Measurements from ENCODE around the gene MRPL46. TPM values are rescaled to one million over a fixed set of nuclear protein-coding genes. Genes with fewer than 3 reads are reported as not detected.
"Not testable (repeated sequence)": the region's sequence is repeated elsewhere in the genome, so short reads cannot be mapped to it uniquely, and the experiment has no call there.

The MRPL46 gene
- total RNA-seq, 1 donor from 2014 or later: 12.0 TPM

DNA sequence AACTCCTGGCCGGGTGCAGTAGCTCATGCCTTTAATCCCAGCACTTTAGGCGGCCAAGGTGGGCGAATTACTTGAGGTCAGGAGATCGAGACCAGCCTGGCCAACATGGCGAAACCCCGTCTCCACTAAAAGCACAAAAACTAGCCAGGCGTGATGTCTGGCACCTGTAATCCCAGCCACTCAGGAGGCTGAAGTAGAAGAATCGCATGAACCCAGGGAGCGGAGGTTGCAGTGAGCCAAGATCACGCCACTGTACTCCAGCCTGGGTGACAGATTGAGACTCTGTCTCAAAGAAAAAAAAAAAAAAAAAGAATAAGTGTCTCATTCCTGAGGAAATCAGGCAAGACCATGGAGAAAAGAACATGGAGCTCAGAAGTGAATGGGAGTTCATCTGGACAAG, 1.5 kb upstream of the MRPL46 start:
- peaks cover 24 to 38% (median 28%) of the 10 kb centered on the region in 3 donors for H3K4me1 ChIP-seq (ENCODE audit: control insufficient read depth in 3 of 3, insufficient read depth in 3 of 3, low read length in 3 of 3)
- peaks cover 22 to 39% (median 38%) of the 10 kb centered on the region in 3 donors for H3K36me3 ChIP-seq (ENCODE audit: control insufficient read depth in 3 of 3, insufficient read depth in 3 of 3, low read length in 3 of 3)
- H3K27ac ChIP-seq (ENCODE audit: low read depth, low read length); H3K27me3 ChIP-seq (ENCODE audit: control insufficient read depth in 3 of 3, insufficient read depth in 3 of 3, low read length in 3 of 3); H3K9me3 ChIP-seq (ENCODE audit: control insufficient read depth in 3 of 3, low read length in 3 of 3): not testable (repeated sequence)
- H3K9ac ChIP-seq (ENCODE audit: low read depth in 1 of 3, low read length in 3 of 3): peak overlapping the region; percentile 92 to 95 (median 95)
- peak overlapping the region; percentile 94 to 96 (median 96) for H3K4me3 ChIP-seq (ENCODE audit: low read length in 3 of 3)

DNA sequence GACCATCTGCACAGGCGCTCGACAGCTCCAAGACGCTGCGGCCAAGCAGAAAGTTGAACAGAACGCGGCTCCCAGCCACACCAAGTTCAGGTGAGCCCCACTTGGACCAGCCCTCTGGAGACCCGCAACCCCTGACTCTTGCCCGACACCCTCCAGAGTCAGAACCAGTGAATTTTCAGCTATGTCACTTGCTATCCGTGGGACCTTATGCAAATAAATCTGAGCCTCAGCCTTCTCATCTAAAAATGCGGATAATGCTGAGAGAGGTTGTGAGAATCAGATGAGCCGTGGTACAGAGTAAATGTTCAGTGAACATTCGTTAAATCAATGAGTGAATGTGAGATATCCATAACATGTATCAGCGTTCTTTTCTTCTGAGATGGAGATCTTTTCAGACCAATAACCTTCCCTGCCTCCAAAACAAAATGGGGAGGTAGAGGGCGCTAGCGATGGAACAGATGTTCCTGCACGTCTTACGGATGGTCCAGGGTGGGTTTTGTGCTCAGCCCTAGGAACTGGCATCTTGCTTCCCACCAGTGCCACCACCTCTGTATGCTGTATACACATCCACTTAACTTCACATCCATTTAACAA, 844 bp upstream of the MRPL46 start:
- Histone ChIP-seq H3K9me3 (ENCODE audit: control insufficient read depth in 3 of 3, low read length in 3 of 3) (no peaks in the 10 kb centered on the region), H3K27me3 (ENCODE audit: control insufficient read depth in 3 of 3, insufficient read depth in 3 of 3, low read length in 3 of 3) (no peaks in the 10 kb centered on the region), H3K27ac (ENCODE audit: low read depth, low read length) (peak overlapping the region; percentile 93), H3K9ac (ENCODE audit: low read depth in 1 of 3, low read length in 3 of 3) (peak overlapping the region; percentile 92 to 95 (median 95)), H3K36me3 (ENCODE audit: control insufficient read depth in 3 of 3, insufficient read depth in 3 of 3, low read length in 3 of 3) (peaks cover 23 to 39% (median 39%) of the 10 kb centered on the region in 3 donors), H3K4me1 (ENCODE audit: control insufficient read depth in 3 of 3, insufficient read depth in 3 of 3, low read length in 3 of 3) (peaks cover 28 to 43% (median 29%) of the 10 kb centered on the region in 3 donors), H3K4me3 (ENCODE audit: low read length in 3 of 3) (peak overlapping the region; percentile 94 to 96 (median 96))

DNA sequence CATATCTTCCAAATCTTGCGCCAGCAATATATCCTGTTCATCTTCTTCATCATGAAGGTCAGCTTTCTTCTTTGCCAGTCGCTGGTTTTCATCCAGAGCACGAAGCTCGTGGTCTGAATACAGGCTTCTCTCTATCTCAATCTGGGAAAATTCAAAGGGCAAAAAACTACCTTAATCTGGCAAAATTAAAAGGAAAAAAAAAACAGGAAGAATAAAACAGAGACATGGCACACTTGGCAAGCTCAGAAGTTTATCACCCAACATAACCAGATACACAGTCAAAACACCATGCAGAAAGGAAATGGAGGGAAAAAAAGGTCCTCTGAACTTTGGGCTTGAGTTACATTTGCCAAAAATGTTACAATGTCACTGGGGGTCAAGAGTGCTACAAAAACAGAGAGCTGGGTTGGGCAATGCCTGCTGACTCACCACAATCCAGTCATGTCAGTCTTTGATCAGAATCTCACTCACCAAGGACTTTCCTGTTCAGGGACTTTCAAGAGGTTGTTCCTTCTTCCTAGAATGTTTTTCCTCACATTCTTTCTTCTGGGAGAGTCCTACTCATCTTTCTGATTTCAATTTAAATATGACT, 1.5 kb downstream of the MRPL46 start:
- peaks cover 28 to 43% (median 29%) of the 10 kb centered on the region in 3 donors for H3K4me1 ChIP-seq (ENCODE audit: control insufficient read depth in 3 of 3, insufficient read depth in 3 of 3, low read length in 3 of 3)

DNA sequence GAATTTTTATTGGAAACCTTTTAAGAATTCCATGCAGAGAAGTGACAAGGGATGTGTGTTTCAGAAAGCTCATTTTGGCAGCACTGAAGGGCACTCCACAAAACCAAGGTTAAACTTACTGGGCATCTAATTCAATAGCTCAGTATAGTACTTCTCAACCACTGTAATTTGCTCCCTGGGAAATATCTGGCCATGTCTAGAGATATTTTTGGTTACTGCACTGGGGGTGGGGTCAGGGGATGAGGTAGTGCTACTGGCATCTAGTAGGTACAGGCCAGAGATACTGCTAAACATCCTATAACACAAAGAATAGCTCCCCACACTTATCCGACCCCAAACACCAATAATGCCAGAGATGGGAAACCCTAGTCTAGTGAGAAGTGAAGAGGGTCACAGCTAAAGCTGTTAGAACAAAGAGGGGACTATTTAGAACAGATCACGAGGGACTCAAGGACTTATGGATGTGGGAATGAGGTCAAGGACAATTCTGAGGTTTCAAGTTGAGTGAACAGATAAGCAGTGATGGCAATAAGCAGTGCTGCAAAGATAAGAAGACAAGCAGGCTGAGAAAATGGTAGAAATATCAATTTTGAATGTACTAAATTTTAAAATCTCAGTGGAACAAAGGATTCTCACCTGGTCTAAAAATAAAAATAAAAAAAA, 3.2 kb downstream of the MRPL46 start:
- no peak overlapping the region for H3K4me3 ChIP-seq (ENCODE audit: low read length in 3 of 3)
- peaks cover 26 to 38% (median 27%) of the 10 kb centered on the region in 3 donors for H3K4me1 ChIP-seq (ENCODE audit: control insufficient read depth in 3 of 3, insufficient read depth in 3 of 3, low read length in 3 of 3)
- H3K27me3 ChIP-seq (ENCODE audit: control insufficient read depth in 3 of 3, insufficient read depth in 3 of 3, low read length in 3 of 3): no peaks in the 10 kb centered on the region
- H3K9me3 ChIP-seq (ENCODE audit: control insufficient read depth in 3 of 3, low read length in 3 of 3): no peaks in the 10 kb centered on the region
- no peak overlapping the region for H3K27ac ChIP-seq (ENCODE audit: low read depth, low read length)
- H3K36me3 ChIP-seq (ENCODE audit: control insufficient read depth in 3 of 3, insufficient read depth in 3 of 3, low read length in 3 of 3): peaks cover 31 to 58% (median 54%) of the 10 kb centered on the region in 3 donors
- H3K9ac ChIP-seq (ENCODE audit: low read depth in 1 of 3, low read length in 3 of 3): no peak overlapping the region

More for the DNA sequence above, 1.5 kb downstream of the MRPL46 start:
- Histone ChIP-seq H3K9me3 (ENCODE audit: control insufficient read depth in 3 of 3, low read length in 3 of 3) (no peaks in the 10 kb centered on the region), H3K4me3 (ENCODE audit: low read length in 3 of 3) (peak overlapping the region; percentile 15 to 96 (median 96)), H3K36me3 (ENCODE audit: control insufficient read depth in 3 of 3, insufficient read depth in 3 of 3, low read length in 3 of 3) (peaks cover 20 to 46% (median 44%) of the 10 kb centered on the region in 3 donors), H3K9ac (ENCODE audit: low read depth in 1 of 3, low read length in 3 of 3) (no peak overlapping the region), H3K27me3 (ENCODE audit: control insufficient read depth in 3 of 3, insufficient read depth in 3 of 3, low read length in 3 of 3) (no peaks in the 10 kb centered on the region), H3K27ac (ENCODE audit: low read depth, low read length) (no peak overlapping the region)

DNA sequence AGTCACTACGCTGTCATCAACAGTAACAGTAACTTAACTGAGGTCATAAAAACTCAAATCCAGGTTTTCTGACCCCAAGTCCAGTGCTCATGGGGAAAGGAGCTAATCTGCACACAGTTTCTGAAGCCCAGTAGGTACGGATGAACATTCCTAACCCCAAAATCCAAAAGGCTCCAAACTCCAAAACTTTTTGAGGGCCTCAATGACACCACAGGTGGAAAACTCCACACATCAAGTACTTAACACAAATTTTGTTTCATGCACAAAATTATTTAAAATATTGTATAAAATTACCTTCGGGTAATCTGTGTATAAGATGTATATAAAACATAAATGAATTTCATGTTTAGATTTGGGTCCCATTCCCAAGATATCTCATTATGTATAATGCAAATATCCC, 10.5 kb downstream of the MRPL46 start:
- Histone ChIP-seq H3K27ac (ENCODE audit: low read depth, low read length) (no peak overlapping the region), H3K9me3 (ENCODE audit: control insufficient read depth in 3 of 3, low read length in 3 of 3) (no peaks in the 10 kb centered on the region), H3K27me3 (ENCODE audit: control insufficient read depth in 3 of 3, insufficient read depth in 3 of 3, low read length in 3 of 3) (no peaks in the 10 kb centered on the region), H3K9ac (ENCODE audit: low read depth in 1 of 3, low read length in 3 of 3) (no peak overlapping the region), H3K4me3 (ENCODE audit: low read length in 3 of 3) (no peak overlapping the region), H3K4me1 (ENCODE audit: control insufficient read depth in 3 of 3, insufficient read depth in 3 of 3, low read length in 3 of 3) (peaks cover 0 to 8% (median 4%) of the 10 kb centered on the region in 3 donors), H3K36me3 (ENCODE audit: control insufficient read depth in 3 of 3, insufficient read depth in 3 of 3, low read length in 3 of 3) (peaks cover 25 to 51% (median 36%) of the 10 kb centered on the region in 3 donors)

DNA sequence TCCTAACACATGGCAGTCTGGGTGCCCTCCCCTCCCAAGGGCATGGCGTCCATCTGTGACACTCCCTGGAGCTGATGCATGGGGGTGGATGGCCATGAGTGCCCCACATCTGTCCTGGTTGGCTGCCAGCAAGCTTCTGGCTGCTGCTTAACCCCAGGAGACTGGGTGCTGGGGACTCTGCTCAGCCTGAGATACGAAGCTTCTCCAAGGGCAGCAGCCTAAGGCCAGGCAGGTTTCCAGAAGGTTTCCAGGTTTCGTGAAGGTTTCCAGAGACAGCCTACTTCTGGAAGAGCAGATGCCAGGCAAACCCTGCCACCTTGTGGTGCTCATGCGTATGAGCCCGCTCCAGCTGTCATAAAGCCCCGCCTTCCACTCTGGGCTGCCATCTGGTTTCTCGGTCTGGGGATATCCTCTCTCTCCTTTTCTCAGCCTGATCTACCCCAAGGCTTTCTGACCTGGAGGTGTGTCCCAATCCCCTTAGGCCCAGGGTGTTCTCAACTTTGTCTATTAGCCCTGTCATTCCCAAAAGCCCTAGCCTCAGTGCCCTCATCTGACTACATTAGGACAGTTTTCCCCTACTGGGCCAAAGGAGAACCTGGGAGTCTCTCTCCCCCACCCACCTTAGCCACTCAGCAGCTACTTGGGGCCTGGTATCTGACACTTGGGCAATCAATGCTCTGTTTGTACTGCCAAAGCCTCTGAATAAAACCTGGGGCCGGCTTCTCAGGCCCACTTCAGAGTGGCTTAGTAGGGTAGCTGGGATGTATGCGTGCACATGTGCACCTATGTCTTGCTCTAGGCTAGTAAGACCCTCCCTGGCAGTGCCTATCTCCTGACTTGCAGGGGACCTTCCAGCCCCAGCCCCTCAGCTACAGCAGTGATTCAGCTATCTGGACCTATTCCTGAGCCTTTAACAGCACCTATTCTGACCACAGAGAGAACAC, 12.0 kb downstream of the MRPL46 start:
- Histone ChIP-seq H3K4me3 (ENCODE audit: low read length in 3 of 3) (no peak overlapping the region), H3K27ac (ENCODE audit: low read depth, low read length) (no peak overlapping the region), H3K9ac (ENCODE audit: low read depth in 1 of 3, low read length in 3 of 3) (no peak overlapping the region), H3K9me3 (ENCODE audit: control insufficient read depth in 3 of 3, low read length in 3 of 3) (no peaks in the 10 kb centered on the region), H3K27me3 (ENCODE audit: control insufficient read depth in 3 of 3, insufficient read depth in 3 of 3, low read length in 3 of 3) (peaks cover 0 to under 1% (median 0%) of the 10 kb centered on the region in 3 donors), H3K4me1 (ENCODE audit: control insufficient read depth in 3 of 3, insufficient read depth in 3 of 3, low read length in 3 of 3) (peaks cover 0 to 8% (median 4%) of the 10 kb centered on the region in 3 donors), H3K36me3 (ENCODE audit: control insufficient read depth in 3 of 3, insufficient read depth in 3 of 3, low read length in 3 of 3) (peaks cover 23 to 36% (median 29%) of the 10 kb centered on the region in 3 donors)

DNA sequence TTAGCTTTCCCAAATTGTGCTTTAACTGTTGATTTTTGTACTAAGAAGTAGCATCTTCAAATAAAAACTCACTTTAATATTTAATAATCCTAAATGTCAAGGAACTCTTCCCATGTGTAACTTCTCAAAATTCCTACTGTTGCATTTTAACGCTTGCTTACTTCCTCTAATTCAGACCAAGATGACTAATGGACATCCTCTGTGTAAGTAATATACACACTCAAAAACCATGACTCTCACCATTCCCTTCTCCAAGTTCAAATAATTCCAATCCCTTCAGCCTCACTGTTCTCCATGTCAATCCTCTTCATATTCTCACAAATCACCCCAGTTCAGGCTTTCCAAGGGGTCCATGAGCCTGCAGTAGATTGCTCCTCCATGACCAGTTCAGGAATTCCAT, 13.0 kb downstream of the MRPL46 start:
- no peak overlapping the region for H3K4me3 ChIP-seq (ENCODE audit: low read length in 3 of 3)
- H3K27me3 ChIP-seq (ENCODE audit: control insufficient read depth in 3 of 3, insufficient read depth in 3 of 3, low read length in 3 of 3): peaks cover 0 to 7% (median 0%) of the 10 kb centered on the region in 3 donors
- peaks cover 0 to 8% (median 4%) of the 10 kb centered on the region in 3 donors for H3K4me1 ChIP-seq (ENCODE audit: control insufficient read depth in 3 of 3, insufficient read depth in 3 of 3, low read length in 3 of 3)
- peaks cover 14 to 27% (median 20%) of the 10 kb centered on the region in 3 donors for H3K36me3 ChIP-seq (ENCODE audit: control insufficient read depth in 3 of 3, insufficient read depth in 3 of 3, low read length in 3 of 3)
- no peaks in the 10 kb centered on the region for H3K9me3 ChIP-seq (ENCODE audit: control insufficient read depth in 3 of 3, low read length in 3 of 3)
- no peak overlapping the region for H3K27ac ChIP-seq (ENCODE audit: low read depth, low read length)
- no peak overlapping the region for H3K9ac ChIP-seq (ENCODE audit: low read depth in 1 of 3, low read length in 3 of 3)

DNA sequence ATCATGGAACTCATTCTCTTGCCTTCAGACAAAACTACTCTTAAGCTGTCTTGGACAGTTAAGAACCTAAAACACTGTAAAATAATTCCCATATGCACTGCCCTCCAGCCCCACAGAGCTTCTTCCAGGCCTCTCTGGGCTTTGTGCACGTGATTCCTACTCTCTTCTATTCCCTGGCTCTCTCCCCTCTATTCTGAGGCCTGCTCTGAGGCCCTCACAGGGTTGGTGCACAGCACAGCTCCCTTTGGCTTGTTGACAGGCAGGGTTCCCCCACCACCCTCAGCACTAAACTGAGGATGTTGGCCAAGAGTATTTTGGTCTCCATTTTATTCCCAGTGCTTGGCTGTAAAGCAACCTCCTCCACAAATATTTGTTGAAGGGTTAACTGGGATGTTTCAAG, 13.5 kb downstream of the MRPL46 start:
- no peak overlapping the region for H3K9ac ChIP-seq (ENCODE audit: low read depth in 1 of 3, low read length in 3 of 3)
- peaks cover 0 to 8% (median 4%) of the 10 kb centered on the region in 3 donors for H3K4me1 ChIP-seq (ENCODE audit: control insufficient read depth in 3 of 3, insufficient read depth in 3 of 3, low read length in 3 of 3)
- H3K27me3 ChIP-seq (ENCODE audit: control insufficient read depth in 3 of 3, insufficient read depth in 3 of 3, low read length in 3 of 3): peaks cover 0 to 7% (median 0%) of the 10 kb centered on the region in 3 donors
- no peak overlapping the region for H3K27ac ChIP-seq (ENCODE audit: low read depth, low read length)
- H3K4me3 ChIP-seq (ENCODE audit: low read length in 3 of 3): no peak overlapping the region
- peaks cover 8 to 21% (median 14%) of the 10 kb centered on the region in 3 donors for H3K36me3 ChIP-seq (ENCODE audit: control insufficient read depth in 3 of 3, insufficient read depth in 3 of 3, low read length in 3 of 3)
- no peaks in the 10 kb centered on the region for H3K9me3 ChIP-seq (ENCODE audit: control insufficient read depth in 3 of 3, low read length in 3 of 3)

DNA sequence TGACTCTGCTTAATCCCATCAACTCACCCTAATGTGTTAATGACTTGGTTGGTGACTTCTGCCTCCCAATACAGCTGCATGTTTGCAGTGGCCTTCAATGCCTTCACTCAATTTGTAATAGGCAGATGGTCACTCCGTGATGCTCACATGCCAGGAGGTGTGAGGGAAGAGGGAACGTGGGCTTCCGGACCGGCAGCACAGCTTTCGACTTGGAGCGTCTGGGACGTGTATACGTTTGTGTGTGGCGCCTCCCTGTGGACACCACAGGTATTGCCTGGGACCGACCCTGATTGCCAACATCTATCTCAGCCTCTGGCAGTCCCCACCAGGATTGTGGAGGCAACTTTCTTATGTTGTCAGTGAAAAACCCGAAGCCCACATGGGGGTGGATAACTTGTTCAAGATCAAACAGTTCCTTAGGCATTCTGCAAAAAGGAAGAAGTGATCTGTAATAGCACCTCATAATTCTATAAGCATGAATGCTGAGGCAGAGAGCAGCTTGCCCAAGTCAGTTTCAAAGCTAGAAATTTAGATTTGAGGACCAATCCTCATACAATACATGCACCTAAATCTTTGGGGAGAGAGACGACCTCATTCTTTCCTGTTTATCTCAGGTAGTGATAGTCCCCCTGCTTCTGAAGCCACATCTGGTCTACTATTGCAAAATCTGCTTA, 16.9 kb downstream of the MRPL46 start:
- no peaks in the 10 kb centered on the region for H3K36me3 ChIP-seq (ENCODE audit: control insufficient read depth in 3 of 3, insufficient read depth in 3 of 3, low read length in 3 of 3)
- H3K9ac ChIP-seq (ENCODE audit: low read depth in 1 of 3, low read length in 3 of 3): no peak overlapping the region
- no peak overlapping the region for H3K27ac ChIP-seq (ENCODE audit: low read depth, low read length)
- peaks cover 0 to 8% (median 4%) of the 10 kb centered on the region in 3 donors for H3K4me1 ChIP-seq (ENCODE audit: control insufficient read depth in 3 of 3, insufficient read depth in 3 of 3, low read length in 3 of 3)
- H3K27me3 ChIP-seq (ENCODE audit: control insufficient read depth in 3 of 3, insufficient read depth in 3 of 3, low read length in 3 of 3): peaks cover 0 to 7% (median 0%) of the 10 kb centered on the region in 3 donors
- no peak overlapping the region for H3K4me3 ChIP-seq (ENCODE audit: low read length in 3 of 3)
- H3K9me3 ChIP-seq (ENCODE audit: control insufficient read depth in 3 of 3, low read length in 3 of 3): no peaks in the 10 kb centered on the region

Measured in skeletal muscle tissue (tissue), 4 donors.